HG03442 (cell line): Measurements from ENCODE around the gene VSIG10.
"Not testable (repeated sequence)": the region's sequence is repeated elsewhere in the genome, so short reads cannot be mapped to it uniquely, and the experiment has no call there.

Experiments
- ATAC-seq: cut with Tn5 transposase; IDR thresholded peaks from one replicate; pipeline ENCODE4 v1.9.1; 2021; ENCODE audit warnings: mild to moderate bottlenecking, moderate library complexity; ENCODE audit not compliant: unreplicated experiment

VSIG10 gene

GRCh38 chr12:118109088-118109487 is 5.3 kb upstream of the VSIG10 start:
- ATAC-seq = no peak

- ATAC-seq = no peak
These were observed 3.9 kb upstream of the VSIG10 start for GRCh38 chr12:118107694-118108093.

- no peak for ATAC-seq
These were observed 3.2 kb upstream of the VSIG10 start for GRCh38 chr12:118107011-118107410.

- no peak for ATAC-seq
These were observed 610 bp downstream of the VSIG10 start for GRCh38 chr12:118103201-118103600.

- ATAC-seq = no peak
These were observed 1.2 kb downstream of the VSIG10 start for GRCh38 chr12:118102609-118103008.

GRCh38 chr12:118102070-118102469 is 1.7 kb downstream of the VSIG10 start:
- no peak for ATAC-seq

- no peak for ATAC-seq
These were observed 2.8 kb downstream of the VSIG10 start for GRCh38 chr12:118101051-118101450.

- ATAC-seq = no peak
These were observed 4.7 kb downstream of the VSIG10 start for GRCh38 chr12:118098911-118099671.

- ATAC-seq = no peak
These were observed 5.4 kb downstream of the VSIG10 start for GRCh38 chr12:118098401-118098800.

- no peak for ATAC-seq
These were observed 9.8 kb downstream of the VSIG10 start for GRCh38 chr12:118094039-118094438.

GRCh38 chr12:118089782-118090181 is 14.0 kb downstream of the VSIG10 start:
- ATAC-seq = no peak

- no peak for ATAC-seq
These were observed 21.6 kb downstream of the VSIG10 start for GRCh38 chr12:118082161-118082560.

- not testable (repeated sequence) for ATAC-seq
These were observed 22.3 kb downstream of the VSIG10 start for GRCh38 chr12:118081521-118081920.

GRCh38 chr12:118073768-118074167 is 30.0 kb downstream of the VSIG10 start:
- no peak for ATAC-seq

GRCh38 chr12:118070650-118071049 is 33.2 kb downstream of the VSIG10 start:
- no peak for ATAC-seq

- no peak for ATAC-seq
These were observed 35.4 kb downstream of the VSIG10 start for GRCh38 chr12:118068445-118068844.

GRCh38 chr12:118065380-118065779 is 38.4 kb downstream of the VSIG10 start:
- no peak for ATAC-seq

GRCh38 chr12:118064608-118065007 is 39.2 kb downstream of the VSIG10 start:
- no peak for ATAC-seq

GRCh38 chr12:118063576-118064391 is 40.0 kb downstream of the VSIG10 start:
- ATAC-seq = no peak

GRCh38 chr12:118061873-118062843 is 41.7 kb downstream of the VSIG10 start:
- ATAC-seq = no peak
